ENCODE results near the gene RC3H2. TPM values are rescaled to one million over a fixed set of nuclear protein-coding genes. Genes with fewer than 3 reads are reported as not detected.
"Not testable (repeated sequence)": the region's sequence is repeated elsewhere in the genome, so short reads cannot be mapped to it uniquely, and the experiment has no call there.

The RC3H2 gene
- total and polyA plus RNA-seq, 10 of the 15 experiments (the other 5 are each of a cell fraction or from before 2014, with no cell fraction given): 7.2 to 25.5 (median 16.1) TPM

- TF ChIP-seq, protein P1, sequence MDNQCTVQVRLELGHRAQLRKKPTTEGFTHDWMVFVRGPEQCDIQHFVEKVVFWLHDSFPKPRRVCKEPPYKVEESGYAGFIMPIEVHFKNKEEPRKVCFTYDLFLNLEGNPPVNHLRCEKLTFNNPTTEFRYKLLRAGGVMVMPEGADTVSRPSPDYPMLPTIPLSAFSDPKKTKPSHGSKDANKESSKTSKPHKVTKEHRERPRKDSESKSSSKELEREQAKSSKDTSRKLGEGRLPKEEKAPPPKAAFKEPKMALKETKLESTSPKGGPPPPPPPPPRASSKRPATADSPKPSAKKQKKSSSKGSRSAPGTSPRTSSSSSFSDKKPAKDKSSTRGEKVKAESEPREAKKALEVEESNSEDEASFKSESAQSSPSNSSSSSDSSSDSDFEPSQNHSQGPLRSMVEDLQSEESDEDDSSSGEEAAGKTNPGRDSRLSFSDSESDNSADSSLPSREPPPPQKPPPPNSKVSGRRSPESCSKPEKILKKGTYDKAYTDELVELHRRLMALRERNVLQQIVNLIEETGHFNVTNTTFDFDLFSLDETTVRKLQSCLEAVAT (IDR thresholded peaks at IDR 0.05): 0 out of 2 replicates have a peak, but pooled peaks have one; percentile 34
- TF ChIP-seq NBN (IDR thresholded peaks at IDR 0.05) (peak; percentile 49; the same call in 1 of the 2 replicates), ZNF217 (IDR thresholded peaks at IDR 0.05) (no peak), SPI1 (IDR thresholded peaks at IDR 0.05; ENCODE audit: borderline replicate concordance, insufficient read depth, low read depth, low read length) (no peak; the same call in 1 of the 2 replicates), NR2C2 (IDR thresholded peaks at IDR 0.05; ENCODE audit: borderline replicate concordance, control insufficient read depth, insufficient read length, low read depth) (no peak), TCF12 (IDR thresholded peaks at IDR 0.05; ENCODE audit: low read depth, low read length) (no peak), NR2C1 (IDR thresholded peaks at IDR 0.05) (no peak), MTA2 (IDR thresholded peaks at IDR 0.05; ENCODE audit: low read depth) (peak; percentile 92), ZNF687 (IDR thresholded peaks at IDR 0.05) (no peak), SREBF2 (IDR thresholded peaks at IDR 0.05; ENCODE audit: low read length) (no peak), MXI1 (IDR thresholded peaks at IDR 0.05; ENCODE audit: low read depth, low read length) (no peak), SMAD1 (IDR thresholded peaks at IDR 0.05; ENCODE audit: low read depth, partially characterized antibody) (no peak)
Measured at GRCh38 chr9:122875523-122875922, 29.6 kb downstream of the RC3H2 start (continued).

GRCh38 chr9:122867276-122867675 is 37.9 kb downstream of the RC3H2 start:
- DNase-seq (ENCODE audit: low read depth, low spot score); POLR2A ChIA-PET; in situ Hi-C loops (cut with MboI): not testable (repeated sequence)

More at GRCh38 chr9:122867276-122867675, 37.9 kb downstream of the RC3H2 start:
- BruUV-seq (replicated peaks); FAIRE-seq; H3K9me3 ChIP-seq (replicated peaks; ENCODE audit: control insufficient read depth, insufficient read depth, low read length); H3K79me2 ChIP-seq (ENCODE audit: control insufficient read depth, insufficient read depth, low read length); H3K9ac ChIP-seq (ENCODE audit: control insufficient read depth, insufficient read depth, low read length); H3K36me3 ChIP-seq (ENCODE audit: control insufficient read depth in 2 of 2, insufficient read depth in 2 of 2, low read length in 1 of 2); H4K20me1 ChIP-seq (ENCODE audit: control insufficient read depth, insufficient read depth); RAD21 ChIA-PET (ENCODE audit: unreplicated experiment); SMC1A ChIA-PET (ENCODE audit: uncharacterized antibody, unreplicated experiment); H3K27ac ChIP-seq (ENCODE audit: control insufficient read depth, insufficient read depth); H3K27me3 ChIP-seq (replicated peaks in 1 of 2; ENCODE audit: control insufficient read depth in 2 of 2, insufficient read depth in 2 of 2, low read length in 1 of 2); CTCF ChIA-PET; H2AFZ ChIP-seq (ENCODE audit: control insufficient read depth, low read depth, low read length); ATAC-seq; H3K4me2 ChIP-seq (ENCODE audit: control insufficient read depth, insufficient read depth); intact Hi-C loops (cut with micrococcal nuclease; ENCODE audit: unreplicated experiment); H3K4me1 ChIP-seq (ENCODE audit: control insufficient read depth, insufficient read depth, low read length); H3K4me3 ChIP-seq: not testable (repeated sequence)
- WGBS (ENCODE audit: insufficient coverage, insufficient replicate concordance, low lambda C conversion rate, missing lambda C conversion rate): no CpG with 5 or more reads among the region's 27 CpGs
